Left colon (tissue), 2 donors: ENCODE data around the gene RAB11FIP5. TPM values are rescaled to one million over a fixed set of nuclear protein-coding genes. Genes with fewer than 3 reads are reported as not detected.

ENCODE experiments used
- total RNA-seq, 2 donors: library from RNA; stranded (reverse); fragmentation: NEBNext Ultra II Directional; extraction: Animal tissue kit (Norgen Biotek cat#: 25700); gene quantifications; one replicate each; pipeline ENCODE4 v1.2.1, GENCODE V29; 2021
- donor health status: DM: no; HTN: no; CAD: no.
- donor health status: DM: yes; HTN: yes; CAD: no.

Gene RAB11FIP5
- total RNA-seq, 2 donors from 2014 or later = 19.3 to 19.7 TPM

Other genes with a start within 250 kb of the RAB11FIP5 start
- gene SPR, start 225.5 kb downstream of the RAB11FIP5 start, total RNA-seq = 10 to 100 TPM; 77.8 to 81.9 TPM
- gene EMX1, start 195.4 kb downstream of the RAB11FIP5 start, total RNA-seq = 1 to 10 TPM; 1.5 to 2.2 TPM
- gene SFXN5, start 41.2 kb downstream of the RAB11FIP5 start, total RNA-seq = 10 to 100 TPM; 19.9 to 20.5 TPM
- under 1 TPM in 1 of 2 donors, not detected in 1; 0.08 TPM for gene NOTO, start 89.6 kb upstream of the RAB11FIP5 start, total RNA-seq
- gene SMYD5, start 101.3 kb upstream of the RAB11FIP5 start, total RNA-seq = 10 to 100 TPM in 1 of 2 donors, 1 to 10 TPM in 1; 9.2 to 14.4 TPM
- 10 to 100 TPM; 40.2 to 51.9 TPM for gene PRADC1, start 120.3 kb upstream of the RAB11FIP5 start, total RNA-seq
- gene CCT7, start 121.4 kb upstream of the RAB11FIP5 start, total RNA-seq = 100 to 1,000 TPM; 120 to 140 TPM
- gene FBXO41, start 171.5 kb upstream of the RAB11FIP5 start, total RNA-seq = 1 to 10 TPM; 2.1 to 2.5 TPM
- gene EGR4, start 180.6 kb upstream of the RAB11FIP5 start, total RNA-seq = not detected